NCI-H446 (cell line): Measurements from ENCODE around the gene FAM184B.
A peak's percentile ranks its signal among the peaks of the same experiment; 100 is the strongest.

ENCODE experiments used
- DNase-seq, 2 experiments: peaks; one replicate each; lab custom pipeline; 2025; lab: John Stamatoyannopoulos, UW

Gene FAM184B

DNA sequence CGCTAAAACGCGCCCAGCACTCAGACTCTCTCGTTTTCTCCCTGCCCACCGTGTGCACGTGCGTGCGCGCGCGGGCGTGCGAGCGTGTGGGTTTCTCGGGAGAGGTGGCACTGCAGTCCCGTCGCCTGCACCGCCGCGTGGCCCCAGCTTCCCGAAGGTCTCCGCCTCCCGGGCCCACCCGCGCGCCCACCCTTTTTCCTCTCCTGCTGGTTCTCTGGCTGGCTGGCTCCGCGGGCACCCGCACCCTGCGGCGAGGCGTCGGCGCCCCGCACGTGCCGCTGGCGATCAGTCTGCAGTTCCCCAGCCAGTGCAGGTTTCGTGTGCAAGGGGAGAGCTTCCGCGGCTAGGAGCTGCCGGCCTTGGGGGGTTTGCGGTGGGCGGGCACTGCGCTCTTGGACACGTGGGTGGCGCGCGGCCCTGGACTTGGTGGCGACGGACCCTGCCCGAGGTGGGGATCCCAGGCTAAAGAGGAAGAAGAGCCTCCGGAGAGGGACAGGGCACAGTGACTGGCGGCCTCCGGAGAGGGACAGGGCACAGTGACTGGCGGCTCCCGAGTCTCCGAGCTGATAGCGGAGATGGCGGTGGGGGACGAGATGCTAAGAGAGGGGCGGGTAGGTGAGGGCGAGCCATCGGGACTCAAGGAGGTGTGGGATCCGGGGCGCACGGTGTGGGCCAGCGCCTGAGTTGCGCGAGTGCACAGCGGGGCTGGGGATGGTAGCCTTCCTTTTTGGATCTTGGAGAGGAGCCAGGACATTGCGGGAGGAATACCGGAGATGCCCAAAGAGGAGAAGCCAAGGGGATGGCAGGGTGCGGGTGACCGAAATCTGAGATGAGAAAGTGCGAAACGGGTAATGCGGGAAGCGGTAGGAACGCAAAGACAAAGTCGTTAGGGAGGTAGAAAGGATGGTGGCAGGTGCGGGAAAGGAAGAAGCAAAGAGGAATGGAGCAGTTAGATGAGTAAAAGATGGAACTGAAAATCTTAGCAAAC lies at the start of gene FAM184B:
Gene FAM184B, minus strand, starts transcription at position 322 of the 988 bp plus-strand sequence. CDS start 322 bp downstream, outside the sequence.
- DNase-seq: no peak

DNA sequence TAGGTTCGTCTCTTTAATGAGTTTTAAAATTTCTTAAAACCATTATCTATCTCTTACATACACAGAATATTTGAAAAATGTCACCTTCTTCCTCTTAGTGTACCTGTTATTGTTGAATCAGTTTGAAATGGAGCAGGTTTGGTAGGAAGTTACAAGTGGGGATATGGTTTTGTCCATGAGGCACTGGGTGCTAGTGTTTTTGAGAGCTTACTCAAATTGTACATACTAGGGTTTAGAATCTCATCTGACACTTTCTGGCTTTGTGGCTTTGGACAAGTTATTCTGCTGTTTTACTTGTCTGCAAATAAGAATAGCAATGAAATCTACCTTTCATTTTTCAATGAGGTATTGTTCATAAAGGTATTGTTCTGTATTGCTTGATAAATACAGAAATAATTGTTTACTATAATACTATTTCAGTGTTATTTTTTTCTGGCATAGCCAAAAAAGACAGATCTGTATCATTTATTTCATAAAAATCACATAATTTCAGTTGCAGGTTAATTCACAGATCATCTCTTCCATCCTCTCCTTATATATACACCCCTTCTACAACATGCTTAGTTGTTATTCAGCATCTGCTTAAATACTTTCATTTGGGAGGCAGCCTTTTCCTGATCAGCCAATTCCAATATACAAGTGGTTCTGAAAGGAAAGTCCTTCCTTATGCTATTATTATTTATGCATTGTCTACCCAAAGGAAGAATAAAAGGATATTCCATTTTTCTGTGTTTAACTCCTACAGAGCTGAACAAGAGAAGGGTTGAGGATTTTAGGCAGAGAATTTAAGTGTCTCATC lies 42.6 kb upstream of the FAM184B start:
- DNase-seq: no peak

DNA sequence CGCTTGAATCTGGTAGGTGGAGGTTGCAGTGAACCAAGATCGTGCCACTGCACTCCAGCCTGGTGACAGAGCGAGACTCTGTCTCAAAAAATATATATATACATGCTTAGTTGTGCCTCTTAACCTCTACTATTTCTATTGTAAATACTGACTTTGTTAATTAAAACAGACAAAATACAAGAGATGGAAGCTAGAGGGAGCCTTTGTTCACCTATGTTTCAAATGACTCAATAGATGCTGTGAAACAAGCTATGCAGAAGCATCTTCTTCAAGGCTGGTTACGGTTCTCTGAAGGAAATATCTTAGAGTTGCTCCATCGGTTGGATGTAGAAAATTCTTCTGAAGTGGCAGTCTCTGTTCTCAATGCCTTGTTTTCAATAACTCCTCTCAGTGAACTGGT lies 35.6 kb upstream of the FAM184B start:
- peak in 1 of 2 experiments; percentile 40 for DNase-seq

DNA sequence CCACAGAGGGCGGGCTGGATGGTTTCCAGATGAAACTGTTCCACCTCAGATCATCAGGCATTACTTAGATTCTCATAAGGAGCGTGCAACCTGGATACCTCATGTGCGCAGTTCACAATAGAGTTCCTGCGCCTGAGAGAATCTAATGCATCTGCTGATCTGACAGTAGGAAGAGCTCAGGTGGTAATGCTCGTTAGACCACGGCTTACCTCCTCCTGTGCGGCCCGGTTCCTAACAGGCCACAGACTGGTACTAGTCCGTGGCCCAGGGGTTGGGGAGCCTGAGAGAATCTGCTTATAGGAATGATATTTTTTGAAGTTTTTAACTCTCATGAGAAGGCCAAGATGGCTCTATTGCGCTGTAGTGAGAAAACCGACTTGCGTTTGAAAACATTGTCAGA lies 34.7 kb upstream of the FAM184B start:
- DNase-seq: no peak

DNA sequence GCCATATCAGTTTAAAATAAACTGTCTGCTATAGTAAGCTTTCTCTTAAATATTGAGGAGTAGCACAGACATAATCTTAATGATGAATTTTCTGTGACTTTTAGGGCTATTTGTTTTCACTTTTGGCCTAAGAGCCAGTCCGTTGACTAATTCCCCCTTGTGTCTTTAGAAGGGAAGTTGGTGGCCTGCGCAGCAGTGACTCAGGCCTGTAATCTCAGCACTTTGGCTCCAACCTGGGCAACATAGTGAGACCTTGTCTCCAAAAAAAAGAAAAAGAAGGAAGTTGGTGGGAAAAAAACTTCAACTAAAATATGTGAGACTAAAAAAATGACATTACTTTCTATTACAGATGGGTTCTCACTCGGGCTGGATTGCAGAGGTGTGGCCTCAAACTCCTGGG lies 32.7 kb upstream of the FAM184B start:
- DNase-seq: no peak

DNA sequence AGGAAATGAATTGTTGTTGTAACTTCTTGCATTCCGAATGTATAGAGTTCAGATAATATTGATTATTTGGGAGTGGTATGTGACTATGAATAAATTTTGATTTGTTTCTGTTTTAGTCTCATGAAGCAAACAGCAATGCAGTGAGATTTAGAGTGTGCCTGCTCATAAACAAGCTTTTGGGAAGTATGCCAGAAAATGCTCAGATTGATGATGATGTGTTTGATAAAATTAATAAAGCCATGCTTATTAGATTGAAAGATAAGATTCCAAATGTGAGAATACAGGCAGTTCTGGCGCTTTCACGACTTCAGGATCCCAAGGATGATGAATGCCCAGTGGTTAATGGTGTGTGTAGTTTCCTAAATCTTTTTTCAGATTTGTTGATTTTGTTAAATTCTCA lies 31.4 kb upstream of the FAM184B start:
- DNase-seq: no peak

DNA sequence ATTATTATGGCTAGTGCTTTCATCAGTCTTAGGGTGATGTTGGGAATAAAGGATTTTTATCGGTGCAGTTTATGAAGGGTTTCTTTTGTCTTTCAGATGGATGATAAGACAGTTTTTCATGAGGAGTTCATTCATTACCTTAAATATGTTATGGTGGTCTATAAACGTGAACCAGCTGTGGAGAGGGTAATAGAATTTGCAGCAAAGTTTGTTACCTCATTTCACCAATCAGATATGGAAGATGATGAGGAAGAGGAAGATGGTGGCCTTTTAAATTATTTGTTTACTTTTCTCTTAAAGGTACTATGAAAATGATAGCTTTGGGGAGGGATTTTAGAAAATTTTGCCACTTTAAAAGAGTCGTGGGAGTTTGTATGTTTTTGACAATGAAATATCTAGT lies 30.7 kb upstream of the FAM184B start:
- DNase-seq: no peak

DNA sequence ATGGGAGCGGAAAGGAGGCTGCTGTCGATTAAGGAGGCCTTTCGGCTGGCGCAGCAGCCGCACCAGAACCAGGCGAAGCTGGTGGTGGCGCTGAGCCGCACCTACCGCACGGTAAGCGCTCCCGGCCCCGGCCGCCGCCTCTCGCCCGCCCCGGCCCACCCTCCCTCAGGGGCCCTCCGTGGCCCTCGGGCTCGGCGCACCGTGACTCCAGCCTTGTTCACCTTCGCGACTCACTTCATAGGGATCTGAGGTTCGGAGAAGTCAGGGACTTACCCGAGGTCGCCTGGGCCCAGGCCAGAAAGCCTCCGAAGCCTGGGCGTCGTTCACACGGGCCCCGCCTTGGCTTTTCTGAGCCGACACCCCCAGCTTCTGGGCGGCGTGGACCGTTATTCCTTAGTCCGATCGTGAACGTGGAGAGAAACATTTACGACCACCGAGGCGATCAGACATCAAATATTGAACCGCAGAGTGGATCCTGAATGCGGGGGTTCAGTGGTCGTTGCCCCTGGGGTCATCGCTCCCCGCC lies 29.7 kb upstream of the FAM184B start:
- DNase-seq: peak in 1 of 2 experiments; percentile 28

DNA sequence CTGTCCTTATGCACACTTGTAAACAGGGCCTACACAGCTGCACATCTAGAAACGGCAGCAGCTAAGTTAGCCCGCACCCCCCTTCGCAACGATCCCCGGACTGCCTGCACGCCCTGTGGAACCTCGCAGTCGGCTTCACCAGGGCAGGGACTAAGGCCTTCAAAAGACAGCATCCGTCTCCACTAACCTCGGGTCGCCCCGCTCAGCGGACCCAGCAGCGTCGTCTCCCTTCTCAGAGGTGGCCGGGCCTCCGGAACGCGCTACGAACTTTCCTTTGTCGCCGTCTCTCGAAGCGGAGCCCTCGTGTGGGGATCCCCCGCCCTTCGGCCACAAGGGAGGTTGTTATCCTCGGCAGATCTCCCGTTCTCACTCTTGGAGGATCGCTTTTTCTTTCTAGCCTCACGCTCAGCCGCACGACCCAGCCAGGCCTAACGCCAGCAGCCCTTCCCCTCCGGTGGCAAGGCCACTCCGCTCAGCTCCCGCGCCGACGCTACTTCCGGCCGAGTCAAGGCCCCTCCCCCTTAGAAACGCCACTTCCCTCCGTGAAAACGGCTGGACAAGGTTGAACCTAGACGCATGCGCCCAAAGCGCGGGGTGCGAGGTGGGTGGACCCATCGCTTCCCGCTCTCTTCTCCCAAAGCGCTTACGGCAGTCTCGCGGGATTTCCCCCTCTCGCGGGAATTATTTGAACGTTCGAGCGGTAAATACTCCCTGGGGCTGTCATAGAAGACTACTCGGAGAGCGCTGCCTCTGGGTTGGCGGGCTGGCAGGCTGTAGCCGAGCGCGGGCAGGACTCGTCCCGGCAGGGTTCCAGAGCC lies 29.0 kb upstream of the FAM184B start, which contains the start of the genes DCAF16 and NCAPG:
Gene DCAF16, minus strand, starts transcription at position 498 of the 818 bp plus-strand sequence. CDS start 6,616 bp downstream, outside the sequence.
Gene NCAPG, plus strand, starts transcription at position 720 of the 818 bp plus-strand sequence. CDS start 99 bp downstream, outside the sequence.
- DNase-seq: peak; percentile 94 to 97

DNA sequence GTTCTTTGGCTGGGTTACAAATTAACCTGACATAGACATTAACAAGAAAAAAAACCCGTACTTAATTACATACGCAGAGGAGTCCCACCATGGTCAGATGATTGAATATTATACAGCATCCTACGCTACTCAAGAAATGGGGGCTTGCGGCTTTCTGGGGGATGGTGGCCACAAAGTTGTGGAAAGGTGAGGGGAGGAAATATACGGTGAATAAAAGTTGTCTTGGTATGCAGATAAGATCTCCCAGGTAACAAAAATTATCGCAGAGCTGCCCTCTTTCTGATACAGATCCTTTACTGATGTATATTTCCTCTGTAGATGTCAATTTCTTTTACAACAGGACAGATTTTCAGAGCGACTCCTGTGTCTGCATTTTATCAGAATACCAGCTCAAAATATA lies 28.2 kb upstream of the FAM184B start:
- no peak for DNase-seq

DNA sequence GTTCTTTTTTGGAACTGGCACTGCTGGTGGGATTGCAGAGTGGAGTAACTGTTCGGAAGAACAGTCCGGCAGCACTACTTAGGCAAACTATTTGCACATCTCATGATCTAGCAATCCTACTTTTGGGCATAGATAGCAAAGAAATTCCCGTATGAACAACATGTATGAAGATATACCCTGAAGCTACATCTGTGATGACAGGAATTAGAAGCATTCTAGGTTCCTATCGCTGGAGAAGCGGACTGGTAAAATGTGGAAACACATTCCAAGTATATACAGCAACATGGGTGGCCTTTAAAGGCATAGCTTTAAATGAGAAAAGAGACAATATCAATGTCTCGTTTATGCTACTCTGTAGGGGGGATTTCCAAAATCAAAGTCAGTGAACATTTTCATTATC lies 26.0 kb upstream of the FAM184B start:
- DNase-seq: no peak

DNA sequence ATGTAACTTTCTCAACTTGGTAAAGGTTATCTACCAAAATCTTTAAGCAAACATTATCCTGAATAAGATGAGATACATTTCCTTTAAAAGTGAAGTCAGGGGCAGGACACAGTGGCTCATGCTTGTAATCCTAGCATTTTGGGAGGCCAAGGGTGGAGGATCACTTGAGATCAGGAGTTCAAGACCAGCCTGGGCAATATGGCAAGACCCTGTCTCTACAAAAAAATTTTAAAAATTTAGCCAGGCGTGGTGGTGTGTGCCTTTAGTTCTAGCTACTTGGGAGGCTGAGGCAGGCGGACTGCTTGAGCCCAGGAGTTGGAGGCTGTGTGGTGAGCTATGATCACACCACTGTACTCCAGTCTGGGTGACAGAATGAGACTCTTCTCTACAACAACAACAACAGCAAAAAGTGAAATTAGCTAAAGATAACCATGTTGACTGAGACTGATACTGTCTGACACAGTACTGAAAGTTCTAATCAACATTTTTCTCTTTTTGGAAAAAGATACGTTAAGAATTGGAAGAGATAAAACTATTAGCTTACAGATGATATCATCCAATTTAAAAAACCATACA lies 24.2 kb upstream of the FAM184B start:
- DNase-seq: no peak

DNA sequence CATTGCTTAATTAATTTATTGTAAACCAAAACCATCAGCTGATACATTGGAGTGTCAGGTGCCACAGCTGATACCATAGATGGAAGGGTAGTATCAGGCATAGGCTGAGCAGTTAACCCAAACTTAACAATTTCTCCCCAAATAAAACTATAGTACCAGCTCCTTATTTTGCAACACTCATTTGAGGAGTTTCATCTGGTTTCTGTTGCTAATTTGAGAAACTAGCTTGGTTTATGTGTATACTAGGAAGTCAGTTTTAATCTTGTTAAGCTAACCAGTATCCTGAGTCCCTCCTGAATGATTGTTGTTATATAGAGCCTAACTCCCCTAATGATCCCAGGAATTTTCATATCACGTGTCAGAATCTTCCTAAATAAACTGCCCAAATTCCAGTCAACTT lies 16.4 kb upstream of the FAM184B start:
- DNase-seq: no peak

DNA sequence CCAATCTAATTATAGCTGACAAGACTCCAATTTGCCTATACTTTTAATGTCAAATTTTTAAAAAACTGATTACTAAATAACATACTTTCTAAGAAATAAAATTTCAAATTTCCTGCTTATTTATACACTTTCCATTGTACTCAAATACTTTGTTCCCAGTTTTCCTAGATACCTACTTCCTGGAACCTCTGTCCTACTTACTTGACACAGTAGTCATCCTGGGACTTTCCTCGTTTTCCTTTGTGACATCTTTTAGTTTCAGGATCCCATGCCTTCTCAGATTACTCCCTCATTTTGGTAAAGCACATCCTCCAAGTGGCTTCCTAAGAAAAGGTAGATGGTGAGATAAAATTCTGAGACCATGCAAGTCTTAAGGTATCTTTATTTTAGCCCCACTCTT lies 13.3 kb upstream of the FAM184B start:
- no peak for DNase-seq

DNA sequence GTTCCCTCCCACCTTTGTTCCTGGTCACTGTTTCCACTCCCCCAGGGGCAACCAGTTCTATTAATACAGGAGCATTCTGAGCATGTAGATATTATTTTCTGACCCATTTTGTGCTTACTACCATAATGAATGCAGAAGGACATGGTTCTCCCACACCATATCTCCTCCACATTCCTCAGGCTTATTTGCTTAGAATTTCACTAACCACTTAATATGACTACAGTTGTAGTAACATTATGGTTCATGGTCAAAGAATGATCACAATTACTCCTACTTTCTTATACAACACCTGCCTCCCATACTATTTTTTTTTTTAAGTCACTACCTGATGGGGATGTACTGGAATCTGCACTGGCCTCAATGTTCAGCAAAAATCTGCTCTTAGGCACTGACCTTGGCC lies 7.5 kb upstream of the FAM184B start:
- DNase-seq: no peak

DNA sequence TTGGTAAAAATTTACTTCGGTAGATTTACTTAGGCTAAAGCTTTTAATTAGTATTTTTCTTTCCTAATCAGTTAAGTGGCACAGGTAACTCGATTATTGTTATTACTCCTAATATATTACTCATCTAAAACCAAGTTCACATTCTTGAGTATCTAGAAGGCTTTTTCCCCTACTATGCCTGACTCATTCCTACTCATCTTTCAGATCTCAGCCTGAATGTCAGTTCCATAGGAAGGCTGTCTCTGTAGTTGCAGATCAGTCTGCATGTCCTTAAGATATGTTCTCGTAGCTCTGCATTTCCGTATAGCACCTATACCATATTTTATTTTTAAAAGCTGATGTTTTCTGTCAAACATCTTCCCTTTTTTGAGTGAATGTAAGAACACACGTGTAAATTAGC lies 5.9 kb upstream of the FAM184B start:
- no peak for DNase-seq

DNA sequence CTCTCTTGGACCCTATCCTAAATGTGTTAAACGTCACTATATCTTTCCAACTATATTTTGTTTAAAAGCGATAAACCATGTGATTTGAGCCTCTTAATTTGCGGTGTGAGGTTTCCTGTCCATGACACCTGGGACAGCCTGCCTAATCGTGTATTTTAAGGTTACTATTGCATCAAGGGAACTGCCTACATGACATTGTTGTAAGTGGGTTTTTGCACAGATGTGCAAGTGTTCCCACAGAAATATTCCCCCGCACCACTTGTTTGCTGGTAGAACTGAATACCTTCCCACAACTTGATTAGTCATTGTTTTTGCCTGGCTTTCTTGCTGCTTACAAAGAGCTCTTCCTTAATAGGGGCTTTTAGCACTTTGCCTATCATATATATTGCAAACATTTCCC lies 5.1 kb upstream of the FAM184B start:
- no peak for DNase-seq

DNA sequence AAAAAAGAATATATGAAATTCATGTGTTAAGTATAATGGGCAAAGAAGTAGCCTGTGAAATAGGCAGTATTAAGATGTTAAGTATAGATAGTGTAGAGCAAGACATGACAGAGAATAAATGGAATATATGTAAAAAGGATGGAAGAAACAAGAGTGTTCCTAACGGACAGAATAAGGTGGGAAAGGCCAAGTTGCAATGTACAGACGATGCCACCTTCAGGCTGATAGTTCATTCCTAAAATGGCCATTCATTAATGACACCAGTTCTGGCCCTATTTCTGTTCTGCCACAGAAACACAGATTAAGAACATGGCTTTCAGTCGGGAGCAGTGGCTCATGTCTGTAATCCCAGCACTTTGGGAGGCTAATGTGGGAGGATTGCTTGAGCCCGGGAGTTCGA lies 4.4 kb upstream of the FAM184B start:
- peak in 1 of 2 experiments; percentile 2 for DNase-seq

DNA sequence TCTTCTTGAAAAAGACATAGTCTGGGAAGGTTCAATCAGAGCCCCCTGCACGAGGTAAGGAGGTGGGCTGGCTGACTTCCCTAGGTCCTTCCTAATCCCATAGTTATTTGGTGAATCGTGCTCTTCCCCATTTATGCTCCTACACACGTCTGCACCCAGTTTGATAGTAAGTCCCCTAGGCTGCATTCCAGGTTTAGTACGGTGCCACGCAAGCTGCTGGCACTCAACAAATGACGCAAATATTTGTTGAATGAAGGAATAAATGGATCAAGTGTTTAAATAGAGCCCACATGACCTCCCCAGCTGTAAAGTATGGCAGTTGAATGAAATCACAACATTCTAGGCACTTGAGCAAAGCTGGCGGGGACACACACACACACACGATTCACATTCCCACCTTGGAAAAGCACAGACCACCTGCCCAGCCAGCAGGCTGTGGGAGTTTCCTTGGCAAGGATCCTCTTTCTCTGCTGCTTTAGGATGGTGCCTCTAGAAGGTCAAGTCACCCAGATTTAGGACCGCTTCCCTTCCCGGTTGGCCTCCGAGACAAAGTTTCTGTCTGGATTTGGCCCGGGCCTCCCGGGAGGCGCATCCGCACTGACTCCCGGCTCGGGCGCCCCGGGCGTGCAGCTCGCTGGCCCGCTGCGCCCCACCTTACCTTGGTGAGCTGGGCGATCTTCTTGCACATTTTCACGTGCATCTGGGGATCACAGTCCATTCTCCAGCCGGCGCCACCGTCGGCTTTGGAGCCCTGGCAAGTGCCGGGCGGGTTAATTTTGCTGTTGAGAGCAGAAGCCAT lies 721 bp downstream of the FAM184B start:
- DNase-seq: no peak

DNA sequence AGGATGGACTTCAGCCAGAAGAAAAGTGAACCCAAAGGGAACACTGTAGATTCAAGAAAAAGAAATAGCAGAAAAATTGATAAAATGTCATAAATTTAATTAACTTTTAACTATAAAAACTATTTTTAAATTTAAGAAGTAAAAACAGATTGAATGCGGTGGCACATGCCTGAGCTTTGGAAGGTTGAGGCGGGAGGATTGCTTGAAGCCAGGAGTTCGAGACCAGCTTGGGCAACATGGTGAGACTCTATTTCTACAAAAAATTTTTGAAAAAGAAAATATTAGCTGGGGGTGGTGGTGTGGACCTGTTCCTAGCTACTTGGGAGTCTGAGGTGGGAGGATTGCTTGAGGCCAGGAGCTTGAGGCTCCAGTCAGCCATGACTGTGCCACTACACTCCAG lies 3.0 kb downstream of the FAM184B start:
- no peak for DNase-seq
